Fibroblast of gingiva (primary cell): ENCODE results near the gene VARS2.
"Not testable (repeated sequence)": the region's sequence is repeated elsewhere in the genome, so short reads cannot be mapped to it uniquely, and the experiment has no call there.

Source experiments
- DNase-seq: peaks from one replicate; pipeline ENCODE4 v3.0.0-alpha.2; 2011; ENCODE audit warnings: low read depth

The VARS2 gene

GRCh38 chr6:30914076-30914853, at the start of gene VARS2:
VARS2 (plus strand) TSS chr6:30914238; CDS start chr6:30914837, 599 bp downstream.
- peak; percentile 90 for DNase-seq

DNA sequence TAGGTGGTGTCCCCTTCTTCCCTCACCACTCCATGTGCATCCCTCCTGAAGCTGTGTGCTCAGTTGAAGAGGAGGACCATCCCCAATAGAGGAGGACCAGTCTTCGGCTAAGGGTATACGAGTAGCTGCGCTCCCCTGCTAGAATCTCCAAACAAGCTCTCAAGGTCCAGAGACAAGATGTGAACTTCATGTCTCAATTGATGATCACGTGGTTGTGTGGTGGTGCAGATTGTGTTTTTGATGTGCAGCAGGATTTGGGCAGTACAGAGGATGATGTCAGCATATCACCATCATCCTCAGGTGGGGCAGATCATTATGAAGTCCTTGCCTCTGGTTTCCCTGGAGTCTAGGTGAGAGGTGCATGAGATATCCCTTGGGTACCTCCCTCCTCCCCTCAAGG, 49.7 kb upstream of the VARS2 start:
- no peak for DNase-seq

GRCh38 chr6:30869241-30869749, 44.7 kb upstream of the VARS2 start:
- DNase-seq: not testable (repeated sequence)

GRCh38 chr6:30870546-30870945, 43.5 kb upstream of the VARS2 start:
- DNase-seq: no peak

DNA sequence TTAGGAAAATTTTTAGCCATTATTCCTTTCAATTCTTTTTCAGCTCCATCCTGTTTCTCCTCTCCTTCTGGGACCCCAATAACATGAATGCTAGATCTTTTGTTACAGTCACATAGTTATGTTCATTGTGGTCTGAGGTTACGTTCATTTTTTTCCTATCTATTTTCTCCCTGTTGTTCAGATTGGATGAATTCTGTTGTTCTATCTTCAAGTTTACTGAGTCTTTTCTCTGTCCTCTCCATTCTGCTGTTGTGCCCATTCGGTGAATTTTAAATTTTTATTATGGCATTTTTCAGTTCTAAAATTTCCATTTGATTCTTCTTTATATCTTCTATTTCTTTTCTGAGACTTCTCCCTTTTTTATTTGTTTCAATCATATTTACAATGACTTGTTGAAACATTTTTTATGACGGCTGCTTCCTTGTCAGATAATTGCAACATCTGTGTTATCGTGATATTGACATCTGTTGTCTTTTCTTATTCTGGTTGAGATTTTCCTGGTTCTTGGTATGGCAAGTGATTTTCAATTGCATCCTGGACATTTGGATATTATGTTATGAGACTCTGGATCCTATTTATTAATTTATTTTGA, 42.4 kb upstream of the VARS2 start:
- DNase-seq: no peak

DNA sequence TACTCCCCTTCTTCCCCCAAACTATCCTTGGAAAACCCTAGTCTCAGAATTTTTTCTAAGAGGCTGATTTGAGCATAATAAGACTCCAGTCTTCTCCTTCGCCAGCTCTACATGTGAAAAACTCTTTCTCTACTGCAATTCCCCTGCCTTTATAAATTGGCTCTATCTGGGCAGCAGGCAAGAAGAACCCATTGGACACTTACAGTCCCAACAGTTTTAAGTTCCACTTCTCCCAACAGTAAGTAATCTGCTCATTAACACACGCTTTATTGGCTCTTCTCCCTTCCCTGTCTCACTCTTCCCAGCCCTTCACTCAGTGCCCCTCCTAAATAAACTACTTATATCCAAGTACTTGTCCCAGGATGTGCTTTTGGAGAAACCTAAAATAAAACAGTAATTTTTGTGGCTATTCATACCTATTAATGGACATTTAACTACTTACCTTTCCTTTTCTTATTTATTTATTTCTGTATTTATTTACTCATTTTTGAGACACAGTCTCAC, 40.8 kb upstream of the VARS2 start:
- no peak for DNase-seq

DNA sequence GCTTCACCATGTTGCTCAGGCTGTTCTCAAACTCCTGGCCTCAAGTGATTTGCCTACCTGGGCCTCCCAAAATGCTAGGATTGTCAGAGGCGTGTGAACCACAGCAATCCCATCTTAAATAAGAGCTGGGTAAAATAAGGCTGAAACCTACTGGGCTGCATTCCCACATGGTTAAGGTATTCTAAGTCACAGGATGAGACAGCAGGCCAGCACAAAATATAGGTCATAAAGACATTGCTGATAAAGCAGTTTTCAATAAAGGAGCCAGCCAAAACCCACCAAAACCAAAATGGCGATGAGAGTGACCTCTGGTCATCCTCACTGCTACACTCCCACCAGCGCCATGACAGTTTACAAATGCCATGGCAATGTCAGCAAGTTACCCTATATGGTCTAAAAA, 40.2 kb upstream of the VARS2 start:
- DNase-seq: not testable (repeated sequence)

- no peak for DNase-seq
Observed at GRCh38 chr6:30875244-30876038, 38.6 kb upstream of the VARS2 start.

GRCh38 chr6:30876039-30876730, 37.9 kb upstream of the VARS2 start:
- DNase-seq: peak; percentile 75

GRCh38 chr6:30877419-30878262, 36.4 kb upstream of the VARS2 start:
- peak; percentile 84 for DNase-seq

DNA sequence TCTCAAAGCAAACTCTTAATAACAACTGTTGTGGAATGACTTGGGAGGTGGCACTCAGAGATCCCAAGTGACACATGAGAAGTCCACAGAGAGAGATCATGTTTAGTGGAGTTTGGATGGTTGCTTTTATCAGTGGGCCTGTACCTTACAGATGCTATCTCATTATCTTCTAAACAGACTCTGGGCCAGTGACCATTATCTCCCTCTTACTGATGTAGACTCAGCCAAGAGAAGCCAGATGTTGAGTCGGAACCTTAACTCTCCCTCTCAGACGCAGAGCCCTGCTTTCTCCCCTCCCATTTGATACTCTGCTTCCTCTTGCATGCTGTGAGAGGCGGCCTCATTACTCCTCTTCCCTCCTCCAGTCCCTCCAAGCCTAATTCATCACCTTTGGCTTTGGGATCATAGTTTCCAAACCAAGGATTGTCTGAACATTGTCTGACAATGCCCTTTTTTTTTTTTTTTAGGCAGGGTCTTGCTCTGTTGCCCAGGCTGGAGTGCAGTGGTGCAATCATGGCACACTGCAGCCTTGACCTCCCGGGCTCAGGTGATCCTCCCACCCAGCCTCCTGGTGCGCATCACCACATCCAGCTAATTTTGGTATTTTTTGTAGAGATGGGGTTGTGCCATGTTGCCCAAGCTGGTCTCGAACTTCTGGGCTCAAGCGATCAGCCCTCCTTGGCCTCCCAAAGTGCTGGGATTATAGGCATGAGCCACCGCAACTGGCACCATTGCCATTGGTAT, 34.2 kb upstream of the VARS2 start:
- DNase-seq: no peak

DNA sequence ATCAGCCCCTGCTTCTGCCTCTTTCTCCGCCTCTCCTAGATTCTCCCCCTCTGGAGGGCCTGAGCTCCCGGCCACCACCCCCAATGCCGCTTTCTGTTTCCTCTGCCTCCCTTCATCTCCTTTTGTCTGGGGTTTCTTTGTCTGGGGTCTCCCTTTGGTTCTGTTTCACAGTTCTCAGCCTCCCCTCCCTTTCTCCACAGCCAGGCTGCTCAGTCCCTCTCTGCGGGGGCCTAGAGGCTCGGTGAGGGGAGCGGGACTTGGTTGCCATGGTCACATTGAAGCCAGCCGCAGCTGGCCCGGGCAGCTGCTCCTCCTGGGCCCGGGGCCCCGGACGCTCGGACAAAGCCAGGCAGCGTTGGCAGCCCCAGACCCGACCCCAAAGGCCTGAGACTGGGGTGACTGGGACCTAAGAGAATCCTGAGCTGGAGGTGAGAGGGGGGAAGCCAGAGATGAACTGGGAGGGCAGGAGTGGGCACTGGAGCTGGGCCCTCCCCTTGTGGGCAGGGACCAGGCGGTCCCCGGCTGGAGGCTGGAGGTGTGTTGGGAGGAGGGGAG, 33.3 kb upstream of the VARS2 start:
- no peak for DNase-seq

GRCh38 chr6:30881392-30882203, 32.4 kb upstream of the VARS2 start:
- DNase-seq: no peak

GRCh38 chr6:30882204-30882758, 31.8 kb upstream of the VARS2 start:
- no peak for DNase-seq

DNA sequence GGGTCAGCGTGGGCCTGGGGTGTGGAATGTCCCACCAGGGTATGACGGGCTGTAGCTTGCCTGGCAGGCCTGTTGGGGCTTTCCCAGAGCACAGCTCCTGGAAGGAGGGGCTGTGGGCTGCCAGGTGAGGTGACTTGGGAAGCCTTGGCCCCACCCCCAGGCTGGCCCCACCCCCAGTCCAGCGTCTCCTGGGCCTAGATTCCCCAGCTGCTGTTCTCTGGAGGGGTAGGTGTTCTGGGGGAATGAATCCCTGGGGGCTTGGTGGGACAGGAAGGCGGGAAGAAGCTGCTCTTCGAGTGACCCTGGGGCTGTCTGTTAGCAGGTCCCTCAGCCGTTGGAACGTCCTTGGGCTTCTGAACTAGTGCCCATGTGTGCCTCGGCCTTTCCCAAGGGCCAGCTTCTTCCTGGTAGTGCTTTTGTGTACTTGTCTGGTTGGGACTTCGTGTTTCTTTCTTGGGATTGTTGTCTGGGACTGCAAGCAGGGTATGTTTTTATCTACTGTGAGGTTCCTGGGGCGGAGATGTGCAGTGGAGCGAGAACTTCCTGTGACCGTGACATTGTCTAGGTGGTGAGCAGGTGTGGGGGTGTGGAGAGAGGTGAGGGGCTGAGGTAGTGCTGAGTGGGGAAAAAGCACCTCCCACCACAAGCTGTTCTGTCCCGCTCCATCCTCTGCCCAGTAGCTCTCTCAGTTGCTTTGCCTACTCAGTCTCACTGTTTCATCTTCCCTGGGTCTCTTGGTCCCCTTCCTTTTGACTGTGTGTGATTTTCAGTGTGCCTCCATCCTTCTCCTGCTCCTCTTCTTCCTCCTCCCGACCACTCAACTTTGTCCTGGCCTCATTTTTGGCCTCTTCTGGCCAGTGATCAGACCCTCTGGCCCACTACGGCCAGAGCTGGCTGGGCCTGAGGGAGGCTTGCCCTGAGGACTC, 31.0 kb upstream of the VARS2 start:
- DNase-seq: no peak

DNA sequence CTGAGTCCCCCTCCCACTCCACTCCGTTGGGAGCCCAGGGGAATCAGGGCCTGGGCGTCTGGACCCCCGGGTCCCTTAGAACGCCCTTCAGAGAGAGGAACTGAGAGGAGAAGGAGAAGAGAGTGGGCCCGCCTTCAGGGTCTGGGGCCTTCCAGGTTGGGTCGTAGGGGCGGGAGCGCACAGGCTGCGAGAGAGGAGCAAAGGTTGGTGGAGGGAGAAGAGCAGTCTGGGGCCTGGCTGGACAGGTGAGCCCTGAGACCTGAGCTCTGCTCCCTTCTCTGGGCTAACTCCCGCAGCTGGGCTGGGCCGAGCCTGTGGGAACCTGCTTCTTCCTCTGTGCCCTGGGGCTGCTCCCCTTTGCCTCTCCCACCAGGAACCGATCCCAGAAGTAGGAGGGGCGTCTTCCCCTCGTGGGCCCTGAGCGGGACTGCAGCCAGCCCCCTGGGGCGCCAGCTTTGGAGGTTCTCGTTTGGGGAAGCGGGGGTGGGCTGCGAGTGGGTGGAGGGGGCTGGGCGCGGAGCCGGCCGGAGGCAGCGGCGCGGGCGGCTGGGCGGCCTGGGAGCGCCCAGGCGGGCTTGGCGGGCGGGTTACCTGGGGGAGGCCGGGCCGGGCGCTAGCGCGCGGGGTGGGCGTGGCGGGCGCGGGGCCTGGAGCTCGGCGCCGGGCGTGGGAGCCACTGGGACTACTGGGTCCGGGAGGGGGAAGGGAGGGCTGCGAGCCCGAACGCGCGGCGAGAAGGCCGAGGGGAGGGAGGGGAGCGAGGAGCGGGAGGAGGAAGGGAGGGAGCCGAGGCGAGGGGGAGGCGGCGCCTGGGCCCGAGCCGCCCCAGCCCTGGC, 30.1 kb upstream of the VARS2 start, which contains the start of gene DDR1:
Gene DDR1, plus strand, starts transcription at position 835 of the 836 bp plus-strand sequence. CDS start 4,211 bp downstream, outside the sequence.
- DNase-seq: peak; percentile 59
